ENCODE measurements around the gene SLC19A3.

SLC19A3 gene

GRCh38 chr2:227665189-227665940, 52.5 kb downstream of the SLC19A3 start:
- Histone ChIP-seq H3K4me1 (ENCODE audit: control insufficient read depth, insufficient read depth, low read length, unreplicated experiment) (no peaks in the 10 kb centered on the region), H3K27ac (ENCODE audit: low read depth, low read length) (no peak overlapping the region), H3K4me3 (ENCODE audit: low read depth, low read length) (no peak overlapping the region)

GRCh38 chr2:227661827-227662226, 56.0 kb downstream of the SLC19A3 start:
- H2AFZ ChIP-seq (ENCODE audit: low read length, unreplicated experiment), result no peak overlapping the region
- H3K4me1 ChIP-seq (ENCODE audit: control insufficient read depth, insufficient read depth, low read length, unreplicated experiment), result peaks cover 13% of the 10 kb centered on the region
- no peak overlapping the region for H3K4me3 ChIP-seq (ENCODE audit: low read depth, low read length)
- H3K79me2 ChIP-seq (ENCODE audit: control insufficient read depth, insufficient read depth, low read length, unreplicated experiment), result no peaks in the 10 kb centered on the region
- H3K36me3 ChIP-seq (ENCODE audit: insufficient read depth, low read length), result no peaks in the 10 kb centered on the region
- H3K27ac ChIP-seq (ENCODE audit: low read depth, low read length), result no peak overlapping the region
- H3K27me3 ChIP-seq (ENCODE audit: insufficient read depth, low read length), result no peaks in the 10 kb centered on the region

More at GRCh38 chr2:227665189-227665940, 52.5 kb downstream of the SLC19A3 start:
- Histone ChIP-seq H3K36me3 (ENCODE audit: insufficient read depth, low read length) (no peaks in the 10 kb centered on the region), H3K27me3 (ENCODE audit: insufficient read depth, low read length) (no peaks in the 10 kb centered on the region), H3K79me2 (ENCODE audit: control insufficient read depth, insufficient read depth, low read length, unreplicated experiment) (no peaks in the 10 kb centered on the region), H2AFZ (ENCODE audit: low read length, unreplicated experiment) (no peak overlapping the region)

- H3K36me3 ChIP-seq (ENCODE audit: insufficient read depth, low read length), result no peaks in the 10 kb centered on the region
- H3K4me3 ChIP-seq (ENCODE audit: low read depth, low read length), result no peak overlapping the region
- H2AFZ ChIP-seq (ENCODE audit: low read length, unreplicated experiment), result no peak overlapping the region
- no peaks in the 10 kb centered on the region for H3K79me2 ChIP-seq (ENCODE audit: control insufficient read depth, insufficient read depth, low read length, unreplicated experiment)
- H3K27me3 ChIP-seq (ENCODE audit: insufficient read depth, low read length), result no peaks in the 10 kb centered on the region
- H3K27ac ChIP-seq (ENCODE audit: low read depth, low read length), result no peak overlapping the region
- H3K4me1 ChIP-seq (ENCODE audit: control insufficient read depth, insufficient read depth, low read length, unreplicated experiment), result peaks cover 18% of the 10 kb centered on the region
Measured at GRCh38 chr2:227661025-227661649, 56.7 kb downstream of the SLC19A3 start.

- Histone ChIP-seq H3K27me3 (ENCODE audit: insufficient read depth, low read length) (no peaks in the 10 kb centered on the region), H3K36me3 (ENCODE audit: insufficient read depth, low read length) (no peaks in the 10 kb centered on the region), H3K4me1 (ENCODE audit: control insufficient read depth, insufficient read depth, low read length, unreplicated experiment) (peaks cover 53% of the 10 kb centered on the region), H3K79me2 (ENCODE audit: control insufficient read depth, insufficient read depth, low read length, unreplicated experiment) (no peaks in the 10 kb centered on the region), H2AFZ (ENCODE audit: low read length, unreplicated experiment) (no peak overlapping the region), H3K4me3 (ENCODE audit: low read depth, low read length) (peak overlapping the region; percentile 59), H3K27ac (ENCODE audit: low read depth, low read length) (peak overlapping the region; percentile 99)
Measured at GRCh38 chr2:227657199-227657845, 60.5 kb downstream of the SLC19A3 start.

- Histone ChIP-seq H2AFZ (ENCODE audit: low read length, unreplicated experiment) (no peak overlapping the region), H3K79me2 (ENCODE audit: control insufficient read depth, insufficient read depth, low read length, unreplicated experiment) (no peaks in the 10 kb centered on the region), H3K27ac (ENCODE audit: low read depth, low read length) (peak overlapping the region; percentile 85), H3K4me1 (ENCODE audit: control insufficient read depth, insufficient read depth, low read length, unreplicated experiment) (peaks cover 53% of the 10 kb centered on the region), H3K36me3 (ENCODE audit: insufficient read depth, low read length) (no peaks in the 10 kb centered on the region), H3K4me3 (ENCODE audit: low read depth, low read length) (no peak overlapping the region; the same call in 1 of the 2 replicates), H3K27me3 (ENCODE audit: insufficient read depth, low read length) (no peaks in the 10 kb centered on the region)
Measured at GRCh38 chr2:227655454-227655853, 62.4 kb downstream of the SLC19A3 start.

GRCh38 chr2:227654426-227654825, 63.4 kb downstream of the SLC19A3 start:
- H3K4me1 ChIP-seq (ENCODE audit: control insufficient read depth, insufficient read depth, low read length, unreplicated experiment), result peaks cover 53% of the 10 kb centered on the region
- H3K79me2 ChIP-seq (ENCODE audit: control insufficient read depth, insufficient read depth, low read length, unreplicated experiment), result no peaks in the 10 kb centered on the region
- no peaks in the 10 kb centered on the region for H3K36me3 ChIP-seq (ENCODE audit: insufficient read depth, low read length)
- no peak overlapping the region for H2AFZ ChIP-seq (ENCODE audit: low read length, unreplicated experiment)
- H3K4me3 ChIP-seq (ENCODE audit: low read depth, low read length), result no peak overlapping the region
- H3K27me3 ChIP-seq (ENCODE audit: insufficient read depth, low read length), result no peaks in the 10 kb centered on the region
- peak overlapping the region; percentile 85 for H3K27ac ChIP-seq (ENCODE audit: low read depth, low read length)

- H3K4me3 ChIP-seq (ENCODE audit: low read depth, low read length), result no peak overlapping the region
- H3K4me1 ChIP-seq (ENCODE audit: control insufficient read depth, insufficient read depth, low read length, unreplicated experiment), result peaks cover 53% of the 10 kb centered on the region
- peak overlapping the region; percentile 85 for H3K27ac ChIP-seq (ENCODE audit: low read depth, low read length)
- peak overlapping the region; percentile 73 for H2AFZ ChIP-seq (ENCODE audit: low read length, unreplicated experiment)
- H3K36me3 ChIP-seq (ENCODE audit: insufficient read depth, low read length), result no peaks in the 10 kb centered on the region
- H3K79me2 ChIP-seq (ENCODE audit: control insufficient read depth, insufficient read depth, low read length, unreplicated experiment), result no peaks in the 10 kb centered on the region
- H3K27me3 ChIP-seq (ENCODE audit: insufficient read depth, low read length), result no peaks in the 10 kb centered on the region
Measured at GRCh38 chr2:227653419-227653818, 64.4 kb downstream of the SLC19A3 start.

GRCh38 chr2:227643990-227644551, 73.8 kb downstream of the SLC19A3 start:
- Histone ChIP-seq H2AFZ (ENCODE audit: low read length, unreplicated experiment) (no peak overlapping the region), H3K79me2 (ENCODE audit: control insufficient read depth, insufficient read depth, low read length, unreplicated experiment) (no peaks in the 10 kb centered on the region), H3K4me3 (ENCODE audit: low read depth, low read length) (no peak overlapping the region), H3K4me1 (ENCODE audit: control insufficient read depth, insufficient read depth, low read length, unreplicated experiment) (no peaks in the 10 kb centered on the region), H3K36me3 (ENCODE audit: insufficient read depth, low read length) (no peaks in the 10 kb centered on the region), H3K27me3 (ENCODE audit: insufficient read depth, low read length) (no peaks in the 10 kb centered on the region), H3K27ac (ENCODE audit: low read depth, low read length) (no peak overlapping the region)

- H3K27me3 ChIP-seq (ENCODE audit: insufficient read depth, low read length), result no peaks in the 10 kb centered on the region
- no peak overlapping the region for H2AFZ ChIP-seq (ENCODE audit: low read length, unreplicated experiment)
- H3K4me1 ChIP-seq (ENCODE audit: control insufficient read depth, insufficient read depth, low read length, unreplicated experiment), result no peaks in the 10 kb centered on the region
- H3K27ac ChIP-seq (ENCODE audit: low read depth, low read length), result no peak overlapping the region
- H3K4me3 ChIP-seq (ENCODE audit: low read depth, low read length), result no peak overlapping the region
- H3K36me3 ChIP-seq (ENCODE audit: insufficient read depth, low read length), result no peaks in the 10 kb centered on the region
- H3K79me2 ChIP-seq (ENCODE audit: control insufficient read depth, insufficient read depth, low read length, unreplicated experiment), result no peaks in the 10 kb centered on the region
Measured at GRCh38 chr2:227642656-227643055, 75.2 kb downstream of the SLC19A3 start.

GRCh38 chr2:227634201-227634600, 83.6 kb downstream of the SLC19A3 start:
- no peaks in the 10 kb centered on the region for H3K36me3 ChIP-seq (ENCODE audit: insufficient read depth, low read length)
- H3K79me2 ChIP-seq (ENCODE audit: control insufficient read depth, insufficient read depth, low read length, unreplicated experiment), result no peaks in the 10 kb centered on the region
- no peak overlapping the region for H3K27ac ChIP-seq (ENCODE audit: low read depth, low read length)
- no peaks in the 10 kb centered on the region for H3K4me1 ChIP-seq (ENCODE audit: control insufficient read depth, insufficient read depth, low read length, unreplicated experiment)
- H2AFZ ChIP-seq (ENCODE audit: low read length, unreplicated experiment), result no peak overlapping the region
- H3K4me3 ChIP-seq (ENCODE audit: low read depth, low read length), result no peak overlapping the region
- no peaks in the 10 kb centered on the region for H3K27me3 ChIP-seq (ENCODE audit: insufficient read depth, low read length)

Data from ACC112 (cell line).